Measurements from ENCODE around the gene SCD5.

SCD5 gene

DNA sequence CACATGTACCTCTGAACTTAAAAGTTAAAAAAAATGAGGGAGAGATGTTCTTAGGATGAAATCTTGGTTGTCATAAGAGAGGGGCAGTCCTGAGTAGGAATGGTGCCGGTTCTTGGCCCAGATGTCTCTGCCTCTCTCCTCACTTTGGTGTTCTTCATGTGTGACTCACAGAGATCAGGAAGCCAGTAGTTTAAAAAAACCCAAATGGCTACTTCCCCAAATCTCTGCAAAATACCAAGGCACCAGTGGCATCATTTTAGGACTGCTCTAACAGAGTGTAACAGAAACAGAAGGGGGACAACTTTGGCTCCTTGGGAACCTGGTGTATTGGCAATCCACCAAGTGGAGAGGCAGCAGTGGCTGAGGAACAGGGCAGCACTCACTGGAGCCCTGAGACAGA, 116.8 kb downstream of the SCD5 start:
- DNase-seq = peak; percentile 60

DNA sequence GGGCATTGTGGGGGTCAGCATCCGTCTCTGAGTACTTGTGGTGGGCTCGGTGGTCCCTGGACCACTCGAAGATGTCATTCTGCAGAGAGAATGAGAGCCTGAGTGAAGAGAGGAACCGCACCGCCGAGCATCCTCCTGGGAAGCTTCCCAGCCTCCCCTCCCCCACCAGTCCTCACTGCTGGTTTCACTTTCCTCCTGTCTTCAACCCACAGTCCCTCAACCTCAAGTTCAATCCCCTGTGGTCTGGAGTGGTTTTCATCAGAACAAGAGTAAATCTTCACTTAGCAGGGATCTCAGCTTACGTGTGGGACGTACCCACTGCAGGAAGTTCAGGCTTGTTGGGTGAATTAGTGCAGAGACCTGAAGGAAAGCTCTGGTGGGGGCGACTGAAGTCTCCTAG, 117.8 kb downstream of the SCD5 start:
- peak; percentile 80 for DNase-seq

- no peak for DNase-seq
These were observed 119.1 kb downstream of the SCD5 start for GRCh38 chr4:82679531-82679930.

- DNase-seq = no peak
These were observed 120.5 kb downstream of the SCD5 start for GRCh38 chr4:82678051-82678450.

GRCh38 chr4:82677327-82677726, 121.3 kb downstream of the SCD5 start:
- no peak for DNase-seq

- DNase-seq = no peak
These were observed 130.7 kb downstream of the SCD5 start for GRCh38 chr4:82667761-82668480.

GRCh38 chr4:82666970-82667665, 131.5 kb downstream of the SCD5 start:
- no peak for DNase-seq

GRCh38 chr4:82661181-82661992, 137.2 kb downstream of the SCD5 start:
- no peak for DNase-seq

GRCh38 chr4:82652062-82652461, 146.5 kb downstream of the SCD5 start:
- peak; percentile 72 for DNase-seq

DNA sequence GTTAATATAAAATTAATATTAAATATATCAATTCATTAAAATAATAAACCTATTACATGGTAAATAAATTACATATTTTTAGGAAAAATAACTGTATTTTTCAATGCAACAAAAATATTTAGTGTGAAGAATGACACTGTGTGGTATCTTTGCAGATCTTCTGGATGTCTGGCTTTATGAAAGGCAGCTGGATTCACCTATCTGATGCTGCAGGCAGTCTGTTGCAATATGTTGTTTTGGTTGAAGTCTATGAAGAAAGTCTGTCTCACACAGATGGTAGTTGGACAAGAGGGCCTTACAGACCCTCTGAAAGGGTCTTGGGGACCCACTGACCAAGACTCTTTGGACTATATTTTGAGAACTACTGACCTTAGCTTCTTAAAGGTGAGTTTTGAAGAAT, 147.7 kb downstream of the SCD5 start:
- DNase-seq = no peak

GRCh38 chr4:82648356-82648755, 150.2 kb downstream of the SCD5 start:
- DNase-seq = no peak

DNA sequence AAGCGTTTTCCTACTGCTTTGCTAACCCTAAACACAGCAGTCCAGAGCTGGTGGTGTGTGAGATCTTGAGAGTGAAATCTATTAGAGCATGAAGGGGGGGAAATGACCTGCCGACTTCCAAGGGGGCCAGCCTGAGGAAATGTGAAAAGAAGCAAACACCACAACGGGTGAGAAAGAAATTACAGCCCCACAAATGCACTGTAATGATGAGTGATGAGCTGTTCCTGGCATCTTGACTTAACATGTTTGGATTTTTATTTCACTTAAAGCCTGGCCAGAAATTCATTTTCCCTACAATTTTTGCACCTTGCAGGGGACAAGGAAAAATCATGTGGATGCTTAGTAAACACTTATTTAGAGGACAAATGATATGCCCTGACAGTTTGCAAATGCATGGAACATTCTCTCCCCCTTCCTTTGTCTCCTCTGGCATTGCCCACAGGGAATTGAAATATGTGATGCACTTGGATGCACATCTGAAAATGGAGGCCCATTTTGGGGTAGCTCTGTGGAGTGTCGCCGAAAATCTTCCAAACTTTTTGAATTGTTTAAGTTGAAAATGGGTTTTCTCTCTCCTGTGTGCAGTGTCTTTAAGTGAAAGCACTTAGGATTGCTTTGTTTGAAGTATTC, 152.5 kb downstream of the SCD5 start:
- DNase-seq = no peak

- DNase-seq = no peak
These were observed 153.9 kb downstream of the SCD5 start for GRCh38 chr4:82644734-82645126.

DNA sequence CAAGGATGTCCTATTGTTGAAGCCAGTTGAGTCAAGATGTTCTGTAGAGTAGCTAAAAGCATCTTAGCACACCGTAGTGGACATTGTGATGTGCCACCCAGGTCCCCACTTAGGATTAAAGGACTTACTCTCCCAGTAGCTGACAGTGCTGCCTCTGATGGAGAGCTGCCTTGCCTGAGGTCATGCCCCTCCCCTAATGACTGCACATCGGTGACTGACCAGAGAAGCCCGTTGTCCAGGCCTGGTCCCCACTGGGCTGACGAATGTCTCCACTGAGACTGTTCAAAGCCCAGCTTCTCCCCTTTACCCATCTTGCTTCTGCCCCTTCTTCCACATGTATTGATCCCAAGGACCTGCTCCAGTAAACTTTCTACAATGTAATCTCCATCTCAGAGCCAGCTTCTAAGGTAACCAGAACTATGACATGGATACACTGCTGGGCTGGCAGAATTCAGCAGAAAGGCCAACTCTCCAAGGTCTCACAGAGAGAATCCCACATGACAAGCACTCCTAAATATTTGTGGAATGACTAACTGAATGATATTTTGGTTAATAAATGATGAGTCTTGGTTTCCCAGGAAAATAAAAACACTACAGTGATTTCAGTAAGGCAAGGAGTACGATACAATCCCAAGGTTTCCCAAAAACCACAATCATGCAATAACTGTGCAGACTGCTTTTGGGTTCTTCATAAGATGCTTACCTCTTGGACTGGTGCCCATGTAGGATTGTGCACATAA, 154.4 kb downstream of the SCD5 start:
- DNase-seq = no peak

DNA sequence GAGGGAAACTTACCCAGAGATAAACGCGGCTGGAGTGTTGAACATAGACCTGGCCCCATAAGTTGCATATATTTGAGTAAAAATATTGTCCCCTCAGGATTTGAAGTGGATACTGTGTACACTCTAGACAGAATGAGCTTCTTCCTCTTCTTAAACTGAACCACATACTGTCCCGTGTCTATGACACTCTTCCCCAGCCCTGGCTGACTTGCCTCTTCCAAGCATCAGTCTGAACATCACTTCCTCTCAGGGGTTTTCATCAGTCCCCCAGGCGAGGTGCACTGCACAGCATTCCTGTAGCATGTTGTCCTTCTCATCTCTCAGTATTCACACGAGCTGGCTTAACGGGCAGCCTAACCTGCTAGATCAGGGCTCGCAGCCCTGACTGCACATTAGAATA, 156.3 kb downstream of the SCD5 start:
- peak; percentile 24 for DNase-seq

GRCh38 chr4:82640540-82640939, 158.1 kb downstream of the SCD5 start:
- peak; percentile 20 for DNase-seq

- DNase-seq = no peak
These were observed 158.6 kb downstream of the SCD5 start for GRCh38 chr4:82639971-82640370.

DNA sequence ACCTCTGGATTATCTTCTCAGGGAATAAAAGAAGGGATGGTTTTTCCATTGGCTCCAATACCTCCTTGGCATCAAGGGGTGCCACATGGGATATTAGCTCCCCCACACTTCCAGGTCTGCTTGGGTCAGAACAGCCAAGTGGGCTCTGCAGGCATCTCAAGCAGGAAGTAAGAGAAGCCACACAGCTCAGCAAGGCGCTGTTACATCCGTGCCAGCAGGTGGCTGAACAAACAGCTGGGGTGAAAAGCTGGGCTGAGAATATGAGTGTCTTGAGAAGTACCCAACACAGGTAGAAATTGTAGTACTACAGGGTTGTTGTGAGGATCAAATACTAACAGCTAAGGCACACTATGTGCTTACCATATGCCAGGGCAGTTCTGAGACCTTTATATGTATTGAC, 160.1 kb downstream of the SCD5 start:
- no peak for DNase-seq

DNA sequence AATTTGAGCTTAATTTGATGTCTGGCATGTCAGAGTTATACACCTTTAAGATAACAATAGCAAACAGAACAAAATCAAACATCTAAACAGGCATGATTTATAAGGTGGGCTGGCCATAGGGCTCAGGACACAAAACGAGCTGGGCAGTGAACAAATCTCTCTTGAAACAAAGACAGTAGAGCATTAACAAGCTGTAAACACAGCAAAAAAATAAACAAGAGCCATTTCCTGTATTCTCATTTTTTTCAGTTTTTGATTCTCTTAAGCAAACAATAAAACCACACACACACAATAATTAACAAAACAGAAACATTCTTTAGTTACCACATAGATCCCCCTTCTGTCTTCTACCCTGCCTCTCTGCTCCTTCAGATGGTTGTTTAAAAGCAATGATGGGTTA, 168.5 kb downstream of the SCD5 start:
- no peak for DNase-seq

DNA sequence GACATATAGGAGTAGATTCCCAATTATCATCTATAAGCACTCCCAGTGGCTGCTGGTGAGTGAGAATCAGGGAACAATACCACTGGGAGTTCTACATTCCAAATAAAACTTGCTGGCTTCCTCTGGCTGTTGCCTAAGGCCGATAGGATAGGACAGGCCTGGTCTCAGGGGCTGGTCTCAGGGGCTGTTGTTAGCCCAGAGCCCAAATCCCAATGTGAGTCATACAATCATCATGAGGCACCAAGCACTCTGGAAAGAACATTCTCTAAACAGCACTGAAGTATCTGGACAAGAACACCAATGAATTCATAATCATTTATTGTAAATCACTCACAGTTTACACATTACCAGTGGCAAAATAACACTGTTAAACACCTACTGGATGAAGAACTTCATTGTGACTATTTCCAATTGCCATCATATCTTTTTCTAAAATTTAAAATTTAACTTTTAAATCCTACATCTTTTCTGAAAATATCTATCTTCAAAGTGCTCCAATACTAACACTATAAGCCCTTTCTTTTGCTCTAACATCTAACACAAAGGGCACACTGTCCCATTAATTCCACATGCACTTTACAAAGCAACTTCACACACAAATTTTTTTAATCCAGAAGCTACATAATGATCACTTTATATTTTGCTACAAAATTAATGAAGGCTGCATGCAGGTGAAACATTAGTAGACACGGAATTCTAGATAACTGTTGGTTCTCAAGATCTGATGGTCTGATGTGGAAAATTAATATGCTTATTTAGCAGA, 169.2 kb downstream of the SCD5 start:
- no peak for DNase-seq

DNA sequence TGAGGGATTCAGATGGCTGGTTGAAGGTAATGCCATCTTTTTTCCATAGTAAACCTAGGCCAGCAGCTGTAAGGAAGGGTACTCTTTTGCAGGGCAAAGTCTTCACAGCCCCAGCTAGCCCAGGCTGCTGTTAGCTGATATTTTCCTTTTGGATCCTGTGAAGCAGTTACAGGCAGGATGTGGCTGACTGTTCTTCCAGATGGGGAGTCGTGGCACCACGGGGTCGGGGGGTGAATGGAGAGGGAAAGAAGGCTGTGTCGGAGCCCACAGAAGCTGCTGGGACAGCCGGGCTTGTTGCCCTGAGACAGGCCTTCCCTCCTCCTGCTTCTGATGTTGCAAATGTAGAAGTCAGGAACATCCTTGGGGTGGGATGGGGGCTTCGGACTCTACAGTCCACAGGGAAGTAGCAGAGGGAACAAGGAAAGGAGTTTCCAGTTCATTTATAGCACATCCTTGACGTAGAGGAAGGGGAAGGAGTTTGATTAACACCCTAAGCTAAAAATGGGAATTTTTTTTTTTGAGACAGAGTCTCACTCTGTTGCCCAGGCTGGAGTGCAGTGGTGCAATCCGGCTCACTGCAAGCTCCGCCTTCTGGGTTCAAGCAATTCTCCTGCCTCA, 172.2 kb downstream of the SCD5 start:
- DNase-seq = no peak

Measured in MV-4-11 (cell line).